AG04450 (cell line): ENCODE measurements around the gene MYH11. TPM values are rescaled to one million over a fixed set of nuclear protein-coding genes. Genes with fewer than 3 reads are reported as not detected.

ENCODE experiments used
- CTCF ChIA-PET: fragments of 300-600, 350-600 bp; formaldehyde crosslinking; extraction: SDS; loops from one replicate; lab custom pipeline; 2022; ENCODE audit warnings: antibody characterized with exemption, inconsistent platforms; lab: Charles Lee
- POLR2A ChIA-PET: fragments of 350-600 bp; formaldehyde crosslinking; extraction: SDS; loops from one replicate; lab custom pipeline; 2021; ENCODE audit warnings: antibody characterized with exemption, inconsistent platforms; lab: Yijun Ruan, JAX
- DNase-seq: peaks from one replicate; pipeline ENCODE4 v3.0.0-alpha.2; 2011; ENCODE audit warnings: low read depth, low spot score
- H3K27ac ChIP-seq: one replicate; pipeline ENCODE4 v1.5.1; 2012; ENCODE audit warnings: low read depth, low read length, control low read depth
- H3K27me3 ChIP-seq: one replicate; pipeline ENCODE4 v1.6.0; 2012; ENCODE audit warnings: low read length; ENCODE audit not compliant: control insufficient read depth, insufficient read depth
- H3K4me3 ChIP-seq: 2 replicates; pipeline ENCODE4 v1.5.1; 2011; ENCODE audit warnings: mild to moderate bottlenecking, low read depth, low read length, control low read depth
- H3K9me3 ChIP-seq: 2 replicates; pipeline ENCODE4 v1.5.1; 2012; ENCODE audit warnings: low read length; ENCODE audit not compliant: control insufficient read depth, insufficient read depth
- CTCF ChIP-seq: IDR thresholded peaks from 2 replicates; pipeline ENCODE4 v1.5.1; 2011; ENCODE audit warnings: low read depth, low read length, control low read depth, inconsistent platforms
- polyA plus RNA-seq: library from polyadenylated mRNA; depleted of rRNA; stranded (reverse); fragments of >200 nt; gene quantifications from 2 replicates; pipeline ENCODE4 v1.2.3, GENCODE V29; 2011

Gene MYH11
- polyA plus RNA-seq, 1 experiment = 0.20 TPM

DNA sequence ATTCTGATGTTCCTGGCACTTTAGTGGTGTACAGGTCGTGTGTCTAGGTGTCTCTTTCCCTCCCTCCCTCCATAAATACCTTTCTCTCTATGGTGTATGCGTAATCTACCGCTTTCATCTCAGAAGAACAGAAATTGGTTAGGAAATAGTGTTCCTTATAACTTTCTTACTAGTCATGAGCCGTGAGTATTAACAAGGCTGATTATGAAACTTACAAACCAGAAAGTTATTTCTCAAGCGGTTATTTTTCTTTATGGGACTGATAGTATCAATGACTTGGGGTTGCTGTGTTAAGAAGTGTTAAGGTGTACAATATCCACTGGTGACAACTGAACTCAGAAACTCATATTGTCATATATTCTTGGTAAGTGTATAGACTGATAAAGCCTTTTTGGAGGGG is 13.2 kb upstream of the MYH11 start:
- CTCF ChIA-PET = interaction anchor here (0.8 kb wide), 1 partner anchor 11 kb away, joined by 3 read pairs; no protein-coding TSS in a partner anchor
- Histone ChIP-seq H3K4me3 (no peak overlapping the region), H3K27ac (no peak overlapping the region), H3K27me3 (no peaks in the 10 kb centered on the region), H3K9me3 (no peaks in the 10 kb centered on the region)
- no peak for TF ChIP-seq CTCF
- no peak for DNase-seq
- POLR2A ChIA-PET = interaction anchor here (0.6 kb wide), 1 partner anchor 99 kb away, joined by 3 read pairs; no protein-coding TSS in a partner anchor

- Histone ChIP-seq H3K27ac (no peak overlapping the region), H3K4me3 (no peak overlapping the region), H3K27me3 (no peaks in the 10 kb centered on the region), H3K9me3 (no peaks in the 10 kb centered on the region)
- 0 out of 2 replicates have a peak, but pooled peaks have one; percentile 6 for TF ChIP-seq CTCF
- ChIA-PET CTCF (no interaction called here), POLR2A (no interaction called here)
- no peak for DNase-seq
Measured at GRCh38 chr16:15866451-15866850, 9.6 kb upstream of the MYH11 start.

GRCh38 chr16:15865742-15866141 is 8.9 kb upstream of the MYH11 start:
- DNase-seq = no peak
- POLR2A ChIA-PET = no interaction called here
- H3K27me3 ChIP-seq = no peaks in the 10 kb centered on the region
- no peak for TF ChIP-seq CTCF
- no peaks in the 10 kb centered on the region for H3K9me3 ChIP-seq
- CTCF ChIA-PET = interaction anchor here (1.8 kb wide), 1 partner anchor 9 kb away, joined by 10 read pairs; no protein-coding TSS in a partner anchor
- H3K27ac ChIP-seq = no peak overlapping the region
- no peak overlapping the region for H3K4me3 ChIP-seq

GRCh38 chr16:15864939-15865338 is 8.1 kb upstream of the MYH11 start:
- no peak overlapping the region for H3K27ac ChIP-seq
- DNase-seq = no peak
- CTCF ChIA-PET = interaction anchor here (1.8 kb wide), 1 partner anchor 10 kb away, joined by 10 read pairs; no protein-coding TSS in a partner anchor
- no peak overlapping the region for H3K4me3 ChIP-seq
- POLR2A ChIA-PET = no interaction called here
- H3K27me3 ChIP-seq = no peaks in the 10 kb centered on the region
- no peaks in the 10 kb centered on the region for H3K9me3 ChIP-seq
- no peak for TF ChIP-seq CTCF

DNA sequence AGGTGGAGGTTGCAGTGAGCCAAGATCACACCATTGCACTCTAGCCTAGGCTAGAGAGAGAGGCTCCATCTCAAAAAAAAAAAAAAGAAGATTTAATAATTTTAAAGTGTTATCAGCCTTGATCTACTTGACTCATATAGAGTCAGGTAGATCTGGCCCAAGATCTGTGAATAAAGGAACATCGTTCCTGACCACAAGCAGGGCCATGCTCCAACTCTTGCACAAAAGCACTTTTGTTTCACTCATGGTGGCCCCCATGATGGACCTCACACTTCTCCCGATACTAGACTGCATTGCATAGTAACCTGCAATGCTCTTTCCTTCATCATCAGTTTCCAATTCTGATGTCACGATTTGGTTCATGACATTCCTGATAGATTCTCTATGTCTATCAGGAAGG is 5.2 kb upstream of the MYH11 start:
- no peak for TF ChIP-seq CTCF
- DNase-seq = no peak
- H3K9me3 ChIP-seq = no peaks in the 10 kb centered on the region
- ChIA-PET CTCF (no interaction called here), POLR2A (no interaction called here)
- H3K4me3 ChIP-seq = no peak overlapping the region
- peaks cover 7% of the 10 kb centered on the region for H3K27me3 ChIP-seq
- no peak overlapping the region for H3K27ac ChIP-seq
